Measurements from ENCODE around the gene ZNF835. TPM values are rescaled to one million over a fixed set of nuclear protein-coding genes. Genes with fewer than 3 reads are reported as not detected.

The ZNF835 gene
- polyA plus RNA-seq, 1 donor (not counting 4 experiments of a cell fraction or from before 2014, with no cell fraction given): not detected

DNA sequence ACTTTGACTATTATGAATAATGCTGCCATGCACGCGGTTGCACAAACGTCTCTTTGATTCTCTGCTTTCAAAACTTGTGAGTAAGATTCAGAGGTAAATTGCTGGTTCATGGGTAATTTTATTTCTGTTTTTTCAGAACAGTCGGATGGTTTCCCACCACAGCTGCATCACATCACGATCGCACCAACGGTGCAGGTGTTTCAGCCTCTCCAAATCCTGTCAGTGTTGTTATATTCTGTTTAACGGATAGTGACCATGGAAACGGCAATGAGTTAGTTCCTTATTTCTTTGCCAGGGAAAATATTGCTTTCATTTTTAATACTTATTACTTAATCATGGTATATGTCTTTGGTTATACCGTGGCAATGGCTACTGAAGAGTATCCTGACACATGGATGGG is 19.1 kb upstream of the ZNF835 start:
- Histone ChIP-seq H4K20me1 (ENCODE audit: control insufficient read depth, extremely low read depth, insufficient read depth, low read length) (no peaks in the 10 kb centered on the region), H3K9me1 (ENCODE audit: control insufficient read depth, extremely low read depth, insufficient read depth, low read length) (no peaks in the 10 kb centered on the region), H2AFZ (ENCODE audit: control insufficient read depth, low read length) (no peak overlapping the region), H3K4me3 (ENCODE audit: control insufficient read depth in 2 of 3, extremely low read depth in 1 of 3, insufficient read depth in 2 of 3, low read depth in 1 of 3, low read length in 3 of 3) (no peak overlapping the region), H3K79me2 (ENCODE audit: control insufficient read depth, insufficient read depth, low read length) (no peaks in the 10 kb centered on the region), H3K4me2 (ENCODE audit: control insufficient read depth, extremely low read depth, insufficient read depth, low read depth, low read length) (no peak overlapping the region), H3K36me3 (ENCODE audit: control insufficient read depth in 2 of 2, extremely low read depth in 1 of 2, insufficient read depth in 2 of 2, low read length in 2 of 2) (no peaks in the 10 kb centered on the region), H3K27me3 (ENCODE audit: control insufficient read depth, extremely low read depth, insufficient read depth, low read length) (no peaks in the 10 kb centered on the region), H3K9ac (ENCODE audit: control insufficient read depth, extremely low read depth, insufficient read depth, low read length) (no peak overlapping the region), H3K9me3 (ENCODE audit: control insufficient read depth, low read depth, low read length) (peaks cover 8% of the 10 kb centered on the region), H3K4me1 (ENCODE audit: control insufficient read depth, extremely low read depth, insufficient read depth, low read length) (no peaks in the 10 kb centered on the region), H3K27ac (ENCODE audit: control insufficient read depth, insufficient read depth, low read length) (no peak overlapping the region)
- dilution Hi-C loops (cut with MboI; ENCODE audit: extremely low pct_ligation_motif_present, low sequenced_read_pairs): no loop called here
- FAIRE-seq: no peak
- TF ChIP-seq, protein P1, sequence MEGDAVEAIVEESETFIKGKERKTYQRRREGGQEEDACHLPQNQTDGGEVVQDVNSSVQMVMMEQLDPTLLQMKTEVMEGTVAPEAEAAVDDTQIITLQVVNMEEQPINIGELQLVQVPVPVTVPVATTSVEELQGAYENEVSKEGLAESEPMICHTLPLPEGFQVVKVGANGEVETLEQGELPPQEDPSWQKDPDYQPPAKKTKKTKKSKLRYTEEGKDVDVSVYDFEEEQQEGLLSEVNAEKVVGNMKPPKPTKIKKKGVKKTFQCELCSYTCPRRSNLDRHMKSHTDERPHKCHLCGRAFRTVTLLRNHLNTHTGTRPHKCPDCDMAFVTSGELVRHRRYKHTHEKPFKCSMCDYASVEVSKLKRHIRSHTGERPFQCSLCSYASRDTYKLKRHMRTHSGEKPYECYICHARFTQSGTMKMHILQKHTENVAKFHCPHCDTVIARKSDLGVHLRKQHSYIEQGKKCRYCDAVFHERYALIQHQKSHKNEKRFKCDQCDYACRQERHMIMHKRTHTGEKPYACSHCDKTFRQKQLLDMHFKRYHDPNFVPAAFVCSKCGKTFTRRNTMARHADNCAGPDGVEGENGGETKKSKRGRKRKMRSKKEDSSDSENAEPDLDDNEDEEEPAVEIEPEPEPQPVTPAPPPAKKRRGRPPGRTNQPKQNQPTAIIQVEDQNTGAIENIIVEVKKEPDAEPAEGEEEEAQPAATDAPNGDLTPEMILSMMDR (optimal IDR thresholded peaks at IDR 0.05 in 1 of 3, IDR thresholded peaks at IDR 0.05 in 1 of 3, conservative IDR thresholded peaks at IDR 0.05 in 1 of 3; ENCODE audit: extremely low read depth in 1 of 3, insufficient read depth in 2 of 3, low read length in 3 of 3): no peak
- TF ChIP-seq EZH2 (IDR thresholded peaks at IDR 0.05; ENCODE audit: low read length): no peak
- no peak for DNase-seq (ENCODE audit: low read depth, low spot score)

DNA sequence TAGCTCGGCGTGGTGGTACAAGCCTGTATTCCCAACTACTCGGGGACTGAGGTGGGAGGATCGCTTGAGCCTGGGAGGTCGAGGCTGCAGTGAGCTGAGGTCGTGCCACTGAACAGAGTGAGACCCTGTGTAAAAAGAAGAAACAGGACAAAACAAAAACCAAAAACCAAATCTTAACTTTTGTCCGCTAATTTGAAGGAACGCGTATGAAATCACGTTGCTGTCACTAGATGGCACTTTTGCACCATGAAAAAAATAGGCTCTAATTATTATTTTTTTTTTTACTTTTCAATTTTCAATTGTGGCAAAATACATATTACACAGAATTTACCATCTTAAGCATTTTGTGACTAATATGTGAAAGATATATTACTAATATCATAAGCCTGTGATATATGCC is 17.6 kb upstream of the ZNF835 start:
- Histone ChIP-seq H3K4me2 (ENCODE audit: control insufficient read depth, extremely low read depth, insufficient read depth, low read depth, low read length) (no peak overlapping the region), H3K9me3 (ENCODE audit: control insufficient read depth, low read depth, low read length) (peaks cover 6% of the 10 kb centered on the region), H4K20me1 (ENCODE audit: control insufficient read depth, extremely low read depth, insufficient read depth, low read length) (no peaks in the 10 kb centered on the region), H3K4me3 (ENCODE audit: control insufficient read depth in 2 of 3, extremely low read depth in 1 of 3, insufficient read depth in 2 of 3, low read depth in 1 of 3, low read length in 3 of 3) (no peak overlapping the region), H3K27me3 (ENCODE audit: control insufficient read depth, extremely low read depth, insufficient read depth, low read length) (no peaks in the 10 kb centered on the region), H3K4me1 (ENCODE audit: control insufficient read depth, extremely low read depth, insufficient read depth, low read length) (no peaks in the 10 kb centered on the region), H3K36me3 (ENCODE audit: control insufficient read depth in 2 of 2, extremely low read depth in 1 of 2, insufficient read depth in 2 of 2, low read length in 2 of 2) (no peaks in the 10 kb centered on the region), H3K9ac (ENCODE audit: control insufficient read depth, extremely low read depth, insufficient read depth, low read length) (no peak overlapping the region), H3K27ac (ENCODE audit: control insufficient read depth, insufficient read depth, low read length) (no peak overlapping the region), H3K9me1 (ENCODE audit: control insufficient read depth, extremely low read depth, insufficient read depth, low read length) (no peaks in the 10 kb centered on the region), H3K79me2 (ENCODE audit: control insufficient read depth, insufficient read depth, low read length) (no peaks in the 10 kb centered on the region), H2AFZ (ENCODE audit: control insufficient read depth, low read length) (no peak overlapping the region)
- dilution Hi-C loops (cut with MboI; ENCODE audit: extremely low pct_ligation_motif_present, low sequenced_read_pairs): no loop called here
- no peak for FAIRE-seq
- no peak for TF ChIP-seq EZH2 (IDR thresholded peaks at IDR 0.05; ENCODE audit: low read length)
- TF ChIP-seq, protein P1 (optimal IDR thresholded peaks at IDR 0.05 in 1 of 3, IDR thresholded peaks at IDR 0.05 in 1 of 3, conservative IDR thresholded peaks at IDR 0.05 in 1 of 3; ENCODE audit: extremely low read depth in 1 of 3, insufficient read depth in 2 of 3, low read length in 3 of 3): no peak
- no peak for DNase-seq (ENCODE audit: low read depth, low spot score)

Data from keratinocyte (primary cell).